Kidney glomerular epithelial cell (primary cell): ENCODE measurements around the gene YIF1A.
"Not testable (repeated sequence)": the region's sequence is repeated elsewhere in the genome, so short reads cannot be mapped to it uniquely, and the experiment has no call there.

Experiments used
- DNase-seq: peaks from one replicate; lab custom pipeline; 2025; lab: John Stamatoyannopoulos, UW

The YIF1A gene

GRCh38 chr11:66326261-66327111 is 37.5 kb upstream of the YIF1A start:
- DNase-seq: no peak

DNA sequence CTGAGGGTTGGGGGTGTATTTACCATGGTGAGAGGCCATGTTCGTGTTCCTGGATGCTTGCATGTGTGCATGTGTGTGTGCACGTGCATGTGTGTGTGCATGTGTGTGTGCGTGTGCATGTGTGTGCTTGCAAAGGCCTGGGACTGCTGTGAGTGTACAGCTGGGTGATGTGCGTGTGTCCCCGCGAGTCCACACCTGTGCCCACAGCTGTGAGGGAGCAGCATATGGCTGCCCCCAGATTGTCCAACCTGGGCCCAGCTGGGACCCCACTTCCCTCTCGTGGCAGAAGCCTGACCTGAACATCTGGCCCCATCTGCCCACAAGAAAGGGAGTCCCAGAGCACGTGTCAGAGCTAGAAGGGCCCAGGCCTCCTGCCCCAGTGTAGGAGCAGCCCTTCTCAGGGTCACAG is 36.3 kb upstream of the YIF1A start:
- no peak for DNase-seq

DNA sequence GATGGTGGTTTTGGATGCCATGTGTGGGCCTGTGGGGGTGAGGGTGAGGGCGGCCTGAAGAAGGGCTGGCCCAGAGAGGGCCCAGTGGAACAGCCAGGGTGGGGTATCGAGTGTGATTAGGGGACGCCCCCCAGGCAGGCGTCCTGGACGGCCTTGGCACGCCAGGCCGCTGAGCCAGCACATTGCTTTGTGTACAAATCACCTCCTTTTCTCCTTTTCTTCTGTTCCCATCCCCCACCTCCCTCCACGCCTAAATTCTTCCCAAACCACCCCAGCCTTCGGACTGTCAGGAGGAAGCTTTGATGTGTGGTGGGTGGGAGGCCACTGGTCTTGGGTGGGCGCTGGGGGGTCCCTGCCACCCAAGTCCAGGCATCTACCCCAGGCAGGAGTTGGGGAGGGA is 35.7 kb upstream of the YIF1A start:
- no peak for DNase-seq

DNA sequence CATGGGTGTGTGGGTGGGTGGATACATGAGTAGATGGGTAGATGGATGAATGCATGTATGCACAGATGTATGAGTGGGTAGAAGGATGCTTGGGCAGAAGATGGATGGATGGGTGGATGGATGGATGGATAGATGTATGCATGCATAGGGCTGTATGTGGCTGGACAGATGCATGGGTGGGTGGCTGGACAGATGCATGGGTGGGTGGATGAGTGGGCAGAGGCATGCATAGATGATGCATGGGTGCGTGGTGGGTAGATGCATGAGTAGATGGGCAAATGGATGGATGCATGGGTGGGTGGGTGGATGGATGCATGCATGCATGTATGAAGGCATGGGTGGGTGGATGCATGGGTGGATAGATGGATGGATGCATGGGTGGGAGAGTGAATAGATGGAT is 34.7 kb upstream of the YIF1A start:
- no peak for DNase-seq

GRCh38 chr11:66322732-66323427 is 33.9 kb upstream of the YIF1A start:
- no peak for DNase-seq

GRCh38 chr11:66321606-66322005 is 32.7 kb upstream of the YIF1A start:
- DNase-seq: no peak

DNA sequence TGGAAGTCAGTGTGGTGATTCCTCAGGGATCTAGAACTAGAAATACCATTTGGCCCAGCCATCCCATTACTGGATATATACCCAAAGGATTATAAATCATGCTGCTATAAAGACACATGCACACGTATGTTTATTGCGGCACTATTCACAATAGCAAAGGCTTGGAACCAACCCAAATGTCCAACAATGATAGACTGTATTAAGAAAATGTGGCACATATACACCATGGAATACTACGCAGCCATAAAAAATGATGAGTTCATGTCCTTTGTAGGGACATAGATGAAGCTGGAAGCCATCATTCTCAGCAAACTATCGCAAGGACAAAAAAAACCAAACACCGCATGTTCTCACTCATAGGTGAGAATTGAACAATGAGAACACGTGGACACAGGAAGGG is 31.8 kb upstream of the YIF1A start:
- not testable (repeated sequence) for DNase-seq

GRCh38 chr11:66320289-66320688 is 31.3 kb upstream of the YIF1A start:
- not testable (repeated sequence) for DNase-seq

DNA sequence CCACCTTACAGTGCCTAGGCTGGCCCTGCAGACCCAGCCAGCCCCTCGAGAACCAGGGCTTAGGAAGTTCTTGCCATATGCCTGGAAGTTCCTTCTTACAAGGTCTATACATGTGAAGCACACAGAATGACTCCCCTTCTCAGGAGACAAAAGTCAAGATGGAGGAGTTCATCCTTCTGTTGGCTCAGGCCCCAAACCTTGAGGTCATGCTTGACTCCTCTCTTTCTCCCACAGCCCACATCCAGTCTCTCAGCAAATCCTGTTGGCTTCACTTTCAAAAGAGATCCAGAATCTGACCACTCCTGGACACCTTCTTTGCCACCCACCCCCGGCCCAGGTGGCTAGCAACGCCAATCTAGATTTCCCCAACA is 29.6 kb upstream of the YIF1A start:
- no peak for DNase-seq

DNA sequence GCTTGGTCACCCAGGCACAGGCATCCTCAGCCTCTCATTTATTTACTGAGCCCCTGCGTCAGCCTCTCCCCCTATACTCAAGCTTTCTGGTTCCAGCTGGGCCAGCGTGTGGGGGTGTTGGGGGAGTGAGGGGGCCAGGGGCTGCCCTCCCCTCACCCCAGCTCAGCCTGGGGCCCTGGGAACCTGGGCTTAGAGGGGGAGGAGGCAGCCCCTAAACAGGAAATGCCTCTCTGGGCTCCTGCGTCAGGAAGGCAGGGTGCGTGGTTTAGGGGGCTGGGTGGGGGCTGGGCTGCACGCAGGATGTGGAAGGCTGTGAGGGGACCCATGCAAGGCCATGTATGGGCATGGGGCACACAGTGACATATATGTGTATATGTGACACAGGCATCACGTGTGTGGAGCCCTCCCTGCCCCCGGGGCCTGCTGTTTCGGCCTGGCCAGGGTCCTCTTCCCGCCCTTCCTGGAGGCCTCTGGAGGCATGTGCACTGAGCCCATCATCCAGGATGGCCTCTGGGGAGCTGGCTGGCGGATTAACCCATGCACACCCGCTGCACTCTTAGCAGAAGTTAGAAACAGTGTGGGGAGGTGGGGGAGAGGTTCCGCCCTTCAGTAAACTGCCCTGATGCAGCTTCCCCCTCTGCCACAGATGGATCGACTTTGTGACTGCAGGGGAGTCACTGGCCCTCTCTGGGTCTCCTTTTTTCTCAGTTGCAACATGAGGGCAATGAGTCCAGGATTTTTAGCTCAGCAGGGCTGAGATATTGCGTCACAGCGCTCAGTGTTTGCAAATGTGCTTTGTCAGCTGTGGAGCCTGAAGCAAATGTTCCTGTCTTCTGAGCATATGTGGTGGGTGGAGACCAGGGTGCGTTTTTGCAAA is 29.0 kb upstream of the YIF1A start:
- no peak for DNase-seq

- DNase-seq: no peak
Observed at GRCh38 chr11:66317322-66317722, 28.4 kb upstream of the YIF1A start.

- no peak for DNase-seq
Observed at GRCh38 chr11:66316849-66317251, 27.9 kb upstream of the YIF1A start, which contains the start of gene CD248. CD248 (minus strand) TSS chr11:66317044; CDS start chr11:66317027, 17 bp downstream.

GRCh38 chr11:66315921-66316811 is 27.2 kb upstream of the YIF1A start:
- DNase-seq: no peak

DNA sequence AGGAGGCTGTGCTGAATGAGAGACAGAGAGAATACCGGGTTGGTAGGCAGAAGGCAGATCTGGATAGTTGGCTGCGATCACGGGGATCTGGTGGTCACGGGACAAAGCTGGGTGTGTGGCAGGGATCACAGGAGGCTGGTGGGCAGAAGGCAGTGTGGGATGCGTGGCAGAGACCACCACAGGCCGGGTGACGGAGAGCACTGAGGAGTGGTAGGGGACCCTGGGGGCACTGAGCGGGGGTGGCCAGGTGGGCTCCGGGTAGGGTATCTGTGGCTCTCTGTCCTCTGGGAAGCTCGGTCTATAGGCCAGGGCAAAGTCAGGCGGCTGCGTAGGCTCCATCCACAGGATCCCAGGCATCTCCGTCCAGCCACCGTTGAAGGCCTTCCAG is 26.5 kb upstream of the YIF1A start:
- no peak for DNase-seq

DNA sequence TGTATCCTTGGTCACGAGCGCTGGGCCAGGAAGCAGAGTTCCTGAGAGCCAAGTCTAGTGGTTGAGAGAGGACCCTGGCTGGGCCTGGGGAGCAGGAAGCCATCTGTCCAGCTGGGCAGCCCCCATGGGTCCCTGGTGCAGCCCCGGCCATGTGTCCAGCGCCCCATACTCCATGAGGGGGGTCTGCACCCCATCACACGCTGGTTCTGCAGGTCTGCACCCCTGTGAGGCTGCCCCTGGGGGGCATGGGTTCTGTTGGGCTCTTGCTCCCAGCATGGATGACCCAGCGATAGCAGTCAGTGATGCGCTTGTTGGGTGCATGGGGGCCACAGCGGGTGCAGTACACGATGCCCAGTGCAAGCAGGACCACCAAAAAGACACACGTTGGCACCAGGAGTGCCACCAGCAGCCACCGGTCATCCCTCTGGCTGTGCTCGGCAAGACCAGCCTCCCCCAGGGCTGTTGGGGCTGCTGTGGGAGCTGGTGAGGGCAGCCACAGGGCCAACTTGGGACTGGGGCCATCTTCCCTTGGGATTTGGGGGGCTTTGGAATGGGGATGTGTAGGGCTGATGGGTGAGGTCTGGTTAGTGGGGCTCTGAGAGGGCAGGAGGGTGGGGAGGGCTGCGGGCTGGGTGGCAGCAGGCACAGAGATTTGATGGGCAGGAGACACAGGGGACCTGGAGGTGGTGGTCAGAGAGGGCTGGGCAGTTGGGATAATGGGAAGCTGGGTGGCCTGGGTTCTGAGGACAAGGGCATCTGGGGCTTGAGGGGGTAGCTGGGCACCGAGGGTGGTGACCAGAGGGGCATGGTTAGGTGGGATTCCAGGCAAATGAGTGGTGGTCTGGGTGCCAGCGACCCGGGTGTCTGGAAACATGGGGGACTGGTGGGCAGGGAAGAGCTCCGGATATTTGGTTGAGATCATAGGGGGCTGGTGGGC is 25.9 kb upstream of the YIF1A start:
- DNase-seq: no peak

GRCh38 chr11:66314186-66314501 is 25.2 kb upstream of the YIF1A start:
- DNase-seq: no peak

GRCh38 chr11:66313321-66314185 is 24.6 kb upstream of the YIF1A start:
- no peak for DNase-seq

DNA sequence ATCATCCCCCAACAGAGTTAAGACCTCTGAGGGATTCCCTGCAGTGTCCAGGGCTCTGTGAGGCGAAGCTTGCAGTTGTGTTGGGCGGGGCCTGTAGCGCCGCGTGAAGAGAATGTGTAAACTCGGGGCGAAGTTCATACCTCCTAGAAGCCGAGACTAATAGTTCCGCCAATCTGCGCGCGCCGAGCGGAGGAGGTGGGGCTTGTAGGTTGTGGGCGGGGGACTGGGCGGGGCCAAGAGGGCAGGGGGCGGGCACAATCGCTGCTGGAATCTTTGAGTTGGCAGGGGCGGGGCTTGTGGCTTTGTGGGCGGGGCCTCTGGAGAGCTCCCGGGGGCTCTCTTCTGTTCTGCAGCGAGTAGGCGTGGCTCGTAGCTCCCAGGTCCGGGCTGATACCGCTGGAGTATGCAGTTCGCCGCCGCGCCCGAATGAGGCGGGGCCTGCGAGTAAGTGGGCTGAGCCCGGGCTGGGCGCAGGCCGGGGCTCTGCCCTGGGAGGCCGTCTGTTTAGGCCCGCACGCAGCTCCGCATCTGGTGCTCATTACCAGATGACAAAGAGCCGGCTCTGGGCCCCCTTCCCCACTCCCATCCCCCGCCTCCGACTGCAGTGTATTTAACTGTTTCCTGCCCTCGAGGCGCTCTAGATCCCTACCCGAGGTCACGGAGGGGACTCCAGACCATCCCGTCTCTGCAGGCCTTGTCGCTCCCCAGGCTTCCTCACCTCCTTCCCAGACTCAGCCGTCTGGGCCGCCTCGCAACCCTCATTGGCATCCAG is 23.8 kb upstream of the YIF1A start:
- peak; percentile 94 for DNase-seq
